GM20000 (cell line): ENCODE data around the gene MARCHF5.
"Not testable (repeated sequence)": the region's sequence is repeated elsewhere in the genome, so short reads cannot be mapped to it uniquely, and the experiment has no call there.

Experiments used
- DNase-seq: peaks from one replicate; pipeline ENCODE4 v3.0.0; 2012; ENCODE audit warnings: low spot score
- TF ChIP-seq, protein P1 (sequence below): IDR thresholded peaks from 2 replicates; pipeline ENCODE4 v1.5.1; 2012; ENCODE audit warnings: mild to moderate bottlenecking, control low read depth; ENCODE audit errors: extremely low read depth, missing control alignments

The MARCHF5 gene

DNA sequence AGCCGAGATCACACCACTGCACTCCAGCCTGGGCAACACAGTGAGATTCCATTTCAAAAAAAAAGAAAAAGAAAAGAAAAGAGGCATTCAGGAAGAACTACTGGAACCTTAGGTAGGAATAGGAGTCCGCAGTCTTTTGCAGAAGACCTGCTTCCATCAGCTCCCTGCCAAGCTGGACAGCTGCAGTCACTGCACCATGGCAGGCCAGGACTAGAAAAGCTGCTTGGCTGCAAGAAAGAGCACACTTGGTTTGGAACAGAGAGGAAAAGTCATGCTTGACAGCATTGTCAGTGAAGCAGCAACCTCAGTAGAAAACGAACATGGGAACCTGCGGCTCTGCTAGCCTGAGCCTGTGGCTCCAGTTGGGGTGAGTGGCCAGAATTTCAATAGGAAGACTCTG, 104.3 kb downstream of the MARCHF5 start:
- TF ChIP-seq, protein P1, sequence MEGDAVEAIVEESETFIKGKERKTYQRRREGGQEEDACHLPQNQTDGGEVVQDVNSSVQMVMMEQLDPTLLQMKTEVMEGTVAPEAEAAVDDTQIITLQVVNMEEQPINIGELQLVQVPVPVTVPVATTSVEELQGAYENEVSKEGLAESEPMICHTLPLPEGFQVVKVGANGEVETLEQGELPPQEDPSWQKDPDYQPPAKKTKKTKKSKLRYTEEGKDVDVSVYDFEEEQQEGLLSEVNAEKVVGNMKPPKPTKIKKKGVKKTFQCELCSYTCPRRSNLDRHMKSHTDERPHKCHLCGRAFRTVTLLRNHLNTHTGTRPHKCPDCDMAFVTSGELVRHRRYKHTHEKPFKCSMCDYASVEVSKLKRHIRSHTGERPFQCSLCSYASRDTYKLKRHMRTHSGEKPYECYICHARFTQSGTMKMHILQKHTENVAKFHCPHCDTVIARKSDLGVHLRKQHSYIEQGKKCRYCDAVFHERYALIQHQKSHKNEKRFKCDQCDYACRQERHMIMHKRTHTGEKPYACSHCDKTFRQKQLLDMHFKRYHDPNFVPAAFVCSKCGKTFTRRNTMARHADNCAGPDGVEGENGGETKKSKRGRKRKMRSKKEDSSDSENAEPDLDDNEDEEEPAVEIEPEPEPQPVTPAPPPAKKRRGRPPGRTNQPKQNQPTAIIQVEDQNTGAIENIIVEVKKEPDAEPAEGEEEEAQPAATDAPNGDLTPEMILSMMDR: no peak
- no peak for DNase-seq

DNA sequence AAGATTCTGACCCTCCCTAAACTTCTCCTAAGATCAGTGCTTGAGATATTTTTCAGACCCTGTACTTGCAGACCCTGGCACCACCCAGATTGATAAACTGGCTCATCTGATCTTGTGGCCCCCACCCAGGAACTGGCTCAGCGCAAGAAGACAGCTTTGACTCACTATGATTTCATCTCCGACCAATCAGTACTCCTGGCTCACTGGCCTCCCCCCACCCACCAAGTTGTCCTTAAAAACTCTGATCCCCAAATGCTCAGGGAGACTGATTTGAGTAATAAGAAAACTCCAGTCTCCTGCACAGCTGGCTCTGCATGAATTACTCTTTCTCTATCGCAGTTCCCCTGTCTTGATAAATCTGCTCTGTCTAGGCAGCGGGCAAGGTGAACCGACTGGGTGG, 111.3 kb downstream of the MARCHF5 start:
- DNase-seq: not testable (repeated sequence)
